Measurements from ENCODE around the gene COL8A1. TPM values are rescaled to one million over a fixed set of nuclear protein-coding genes. Genes with fewer than 3 reads are reported as not detected.

The COL8A1 gene
- total RNA-seq, 1 experiment from 2014 or later: 0.13 TPM

- H3K4me3 ChIP-seq (ENCODE audit: low read depth in 2 of 2, low read length in 2 of 2): no peak overlapping the region
- H3K27me3 ChIP-seq (ENCODE audit: control insufficient read depth, insufficient read depth, low read length): peaks cover 3% of the 10 kb centered on the region; the same call in 1 of the 2 replicates
- no peak for TF ChIP-seq POLR2AphosphoS5 (IDR thresholded peaks at IDR 0.05; ENCODE audit: low read depth, low read length)
- no peak for TF ChIP-seq CTCF (IDR thresholded peaks at IDR 0.05)
- TF ChIP-seq REST (IDR thresholded peaks at IDR 0.05; ENCODE audit: insufficient read depth in 1 of 2, low read depth in 2 of 2, low read length in 1 of 2): no peak
- TF ChIP-seq SIN3A (IDR thresholded peaks at IDR 0.05; ENCODE audit: borderline replicate concordance, insufficient read depth, low read depth, low read length): no peak
- TF ChIP-seq TCF7L2 (IDR thresholded peaks at IDR 0.05; ENCODE audit: low read depth, low read length): no peak
- ATAC-seq (no peak), DNase-seq (ENCODE audit: low read depth, low spot score) (no peak)
- intact Hi-C loops (cut with micrococcal nuclease; ENCODE audit: unreplicated experiment): no loop called here
- H3K9me3 ChIP-seq (ENCODE audit: control insufficient read depth, insufficient read depth, low read depth, low read length): no peaks in the 10 kb centered on the region
- no peaks in the 10 kb centered on the region for H3K4me1 ChIP-seq (ENCODE audit: control insufficient read depth, insufficient read depth, low read length)
- no TSS peak for BruUV-seq (replicated peaks)
- H3K36me3 ChIP-seq (ENCODE audit: control insufficient read depth, insufficient read depth, low read length): no peaks in the 10 kb centered on the region
- no peak overlapping the region for H3K27ac ChIP-seq (ENCODE audit: low read length)
- ChIA-PET POLR2A (no interaction called here), CTCF (no interaction called here)
- in situ Hi-C loops (cut with HindIII; ENCODE audit: low pct_unique_long_range_greater_than_20kb, low sequenced_read_pairs): no loop called here
Observed at GRCh38 chr3:99696497-99696896, 58.1 kb downstream of the COL8A1 start.

- ATAC-seq: no peak
- no peaks in the 10 kb centered on the region for H3K9me3 ChIP-seq (ENCODE audit: control insufficient read depth, insufficient read depth, low read depth, low read length)
- POLR2A ChIA-PET: no interaction called here
- in situ Hi-C loops (cut with HindIII; ENCODE audit: low pct_unique_long_range_greater_than_20kb, low sequenced_read_pairs): no loop called here
- no peaks in the 10 kb centered on the region for H3K36me3 ChIP-seq (ENCODE audit: control insufficient read depth, insufficient read depth, low read length)
- no peaks in the 10 kb centered on the region for H3K4me1 ChIP-seq (ENCODE audit: control insufficient read depth, insufficient read depth, low read length)
- CTCF ChIA-PET: no interaction called here
- no peak overlapping the region for H3K27ac ChIP-seq (ENCODE audit: low read length)
- H3K4me3 ChIP-seq (ENCODE audit: low read depth in 2 of 2, low read length in 2 of 2): no peak overlapping the region
- H3K27me3 ChIP-seq (ENCODE audit: control insufficient read depth, insufficient read depth, low read length): peaks cover 3% of the 10 kb centered on the region; the same call in 1 of the 2 replicates
- no peak for DNase-seq (ENCODE audit: low read depth, low spot score)
- TF ChIP-seq SIN3A (IDR thresholded peaks at IDR 0.05; ENCODE audit: borderline replicate concordance, insufficient read depth, low read depth, low read length) (no peak), CTCF (IDR thresholded peaks at IDR 0.05) (no peak), TCF7L2 (IDR thresholded peaks at IDR 0.05; ENCODE audit: low read depth, low read length) (no peak), REST (IDR thresholded peaks at IDR 0.05; ENCODE audit: insufficient read depth in 1 of 2, low read depth in 2 of 2, low read length in 1 of 2) (no peak), POLR2AphosphoS5 (IDR thresholded peaks at IDR 0.05; ENCODE audit: low read depth, low read length) (no peak)
- BruUV-seq (replicated peaks): no TSS peak
- intact Hi-C loops (cut with micrococcal nuclease; ENCODE audit: unreplicated experiment): no loop called here
Observed at GRCh38 chr3:99697250-99697649, 58.9 kb downstream of the COL8A1 start.

Measured in Panc1 (cell line).